Amygdala (tissue), 56 donors: ENCODE results near the gene ARID2.

Experiments used
- DNase-seq, 56 donors: peaks; one replicate each; lab custom pipeline; 2025; lab: John Stamatoyannopoulos, UW

ARID2 gene

GRCh38 chr12:45713078-45713477 is 16.4 kb upstream of the ARID2 start:
- no peak for DNase-seq

- no peak for DNase-seq
Measured at GRCh38 chr12:45718306-45718705, 11.2 kb upstream of the ARID2 start.

- DNase-seq = no peak
Measured at GRCh38 chr12:45720069-45720468, 9.4 kb upstream of the ARID2 start.

GRCh38 chr12:45721369-45721768 is 8.1 kb upstream of the ARID2 start:
- DNase-seq = no peak

GRCh38 chr12:45721954-45722353 is 7.6 kb upstream of the ARID2 start:
- DNase-seq = no peak

GRCh38 chr12:45725631-45726602 is 3.6 kb upstream of the ARID2 start:
- peak in 20 of 56 donors; percentile 1 to 76 (median 10) for DNase-seq

GRCh38 chr12:45726603-45727300 is 2.8 kb upstream of the ARID2 start:
- DNase-seq = peak in 45 of 56 donors; percentile 10 to 87 (median 67)

- DNase-seq = peak; percentile 59 to 98 (median 90)
Measured at GRCh38 chr12:45727301-45727979, 2.1 kb upstream of the ARID2 start.

GRCh38 chr12:45727980-45728629 is 1.4 kb upstream of the ARID2 start:
- DNase-seq = peak in 1 of 56 donors; percentile 64

- DNase-seq = peak; percentile 57 to 97 (median 94)
Measured at GRCh38 chr12:45728630-45729232, 775 bp upstream of the ARID2 start.

GRCh38 chr12:45730084-45730347 is 510 bp downstream of the ARID2 start:
- peak in 15 of 56 donors; percentile 21 to 78 (median 45) for DNase-seq

GRCh38 chr12:45730348-45731189 is 1.1 kb downstream of the ARID2 start:
- DNase-seq = peak in 43 of 56 donors; percentile 2 to 70 (median 37)

GRCh38 chr12:45731190-45731775 is 1.8 kb downstream of the ARID2 start:
- no peak for DNase-seq

GRCh38 chr12:45732250-45732649 is 2.7 kb downstream of the ARID2 start:
- no peak for DNase-seq

- no peak for DNase-seq
Measured at GRCh38 chr12:45732936-45733335, 3.4 kb downstream of the ARID2 start.

GRCh38 chr12:45737638-45738037 is 8.1 kb downstream of the ARID2 start:
- no peak for DNase-seq

GRCh38 chr12:45742590-45742989 is 13.1 kb downstream of the ARID2 start:
- DNase-seq = no peak

- DNase-seq = no peak
Measured at GRCh38 chr12:45743247-45743646, 13.7 kb downstream of the ARID2 start.

GRCh38 chr12:45745861-45746277 is 16.4 kb downstream of the ARID2 start:
- no peak for DNase-seq
